Mucosa of descending colon (tissue), 3 donors: ENCODE measurements around the gene MTFP1. TPM values are rescaled to one million over a fixed set of nuclear protein-coding genes. Genes with fewer than 3 reads are reported as not detected.

Experiments
- ATAC-seq: fragments of 200-7000 bp; cut with Tn5 transposase; one replicate; pipeline ENCODE4 v1.9.1; 2020; ENCODE audit warnings: mild to moderate bottlenecking, moderate library complexity
- DNase-seq, 3 donors: peaks; one replicate each; pipeline ENCODE4 v3.0.0-alpha.2; 2020
- H3K36me3 ChIP-seq: fragments of 200-600 bp; one replicate; pipeline ENCODE4 v1.8.0; 2021; ENCODE audit warnings: low read depth, mild to moderate bottlenecking
- H3K4me1 ChIP-seq: fragments of 200-600 bp; one replicate; pipeline ENCODE4 v1.8.0; 2021; ENCODE audit warnings: low read depth, mild to moderate bottlenecking
- H3K4me3 ChIP-seq: fragments of 200-600 bp; one replicate; pipeline ENCODE4 v1.8.0; 2021; ENCODE audit warnings: mild to moderate bottlenecking
- H3K9me3 ChIP-seq: fragments of 200-600 bp; one replicate; pipeline ENCODE4 v1.8.0; 2021; ENCODE audit warnings: mild to moderate bottlenecking
- CTCF ChIP-seq: fragments of 200-600 bp; IDR thresholded peaks from one replicate; pipeline ENCODE4 v1.8.0; 2022; ENCODE audit warnings: antibody characterized with exemption, mild to moderate bottlenecking
- intact Hi-C, 2 donors: fragments of 100-400 bp; cut with DNase I in 1 of 2; cut with micrococcal nuclease in 1 of 2; formaldehyde crosslinking; loops; one replicate each; pipeline versions ENCODE4 v1.11.0 to v1.11.1; 2022; cut with DNase I, micrococcal nuclease
- total RNA-seq, 3 donors: library from RNA; stranded (reverse); fragmentation: NEBNext Ultra II Directional in 2 of 3; extraction: Animal tissue kit (Norgen Biotek cat#: 25700) in 2 of 3; gene quantifications; one replicate each; pipeline versions ENCODE4 v1.2.1 to v1.2.4, GENCODE V29; 2021 to 2023
- donor health status: DM: no; HTN: no; CAD: no; lungs with moderate emphysema.
- donor health status: DM: no; HTN: no; CAD: no.
- donor health status: DM: no; HTN: yes; CAD: no.

The MTFP1 gene
- total RNA-seq, 3 donors from 2014 or later: 14.0 to 26.0 (median 25.3) TPM

- no peak for TF ChIP-seq CTCF
- no peaks in the 10 kb centered on the region for H3K9me3 ChIP-seq
- peaks cover 3% of the 10 kb centered on the region for H3K4me1 ChIP-seq
- H3K36me3 ChIP-seq: no peaks in the 10 kb centered on the region
- DNase-seq: no peak
- no peak for ATAC-seq
- intact Hi-C loops: no loop called here
- no peak overlapping the region for H3K4me3 ChIP-seq
These were observed 5.4 kb downstream of the MTFP1 start for GRCh38 chr22:30430933-30431332.

- no peak for TF ChIP-seq CTCF
- Histone ChIP-seq H3K36me3 (no peaks in the 10 kb centered on the region), H3K4me3 (no peak overlapping the region), H3K4me1 (no peaks in the 10 kb centered on the region), H3K9me3 (no peaks in the 10 kb centered on the region)
- DNase-seq: no peak
- intact Hi-C loops: no loop called here
- ATAC-seq: no peak
These were observed 6.5 kb downstream of the MTFP1 start for GRCh38 chr22:30432096-30432495.

GRCh38 chr22:30432520-30432919 is 7.0 kb downstream of the MTFP1 start:
- Histone ChIP-seq H3K4me3 (no peak overlapping the region), H3K36me3 (no peaks in the 10 kb centered on the region), H3K4me1 (no peaks in the 10 kb centered on the region), H3K9me3 (no peaks in the 10 kb centered on the region)
- TF ChIP-seq CTCF: no peak
- intact Hi-C loops: no loop called here
- ATAC-seq: no peak
- DNase-seq: no peak

- Histone ChIP-seq H3K9me3 (no peaks in the 10 kb centered on the region), H3K4me1 (peaks cover 3% of the 10 kb centered on the region), H3K4me3 (no peak overlapping the region), H3K36me3 (no peaks in the 10 kb centered on the region)
- no peak for TF ChIP-seq CTCF
- no peak for DNase-seq
- intact Hi-C loops: no loop called here
- no peak for ATAC-seq
These were observed 7.7 kb downstream of the MTFP1 start for GRCh38 chr22:30433227-30433626.

- H3K4me3 ChIP-seq: no peak overlapping the region
- H3K36me3 ChIP-seq: no peaks in the 10 kb centered on the region
- no peak for TF ChIP-seq CTCF
- ATAC-seq (no peak), DNase-seq (no peak)
- intact Hi-C loops: no loop called here
- H3K9me3 ChIP-seq: no peaks in the 10 kb centered on the region
- peaks cover 8% of the 10 kb centered on the region for H3K4me1 ChIP-seq
These were observed 8.2 kb downstream of the MTFP1 start for GRCh38 chr22:30433773-30434172.

GRCh38 chr22:30434843-30435242 is 9.3 kb downstream of the MTFP1 start:
- intact Hi-C loops: no loop called here
- ATAC-seq (no peak), DNase-seq (no peak)
- Histone ChIP-seq H3K4me3 (no peak overlapping the region), H3K36me3 (no peaks in the 10 kb centered on the region), H3K9me3 (no peaks in the 10 kb centered on the region), H3K4me1 (peaks cover 8% of the 10 kb centered on the region)
- TF ChIP-seq CTCF: no peak
